ENCODE data around the gene SIN3A.

DNA sequence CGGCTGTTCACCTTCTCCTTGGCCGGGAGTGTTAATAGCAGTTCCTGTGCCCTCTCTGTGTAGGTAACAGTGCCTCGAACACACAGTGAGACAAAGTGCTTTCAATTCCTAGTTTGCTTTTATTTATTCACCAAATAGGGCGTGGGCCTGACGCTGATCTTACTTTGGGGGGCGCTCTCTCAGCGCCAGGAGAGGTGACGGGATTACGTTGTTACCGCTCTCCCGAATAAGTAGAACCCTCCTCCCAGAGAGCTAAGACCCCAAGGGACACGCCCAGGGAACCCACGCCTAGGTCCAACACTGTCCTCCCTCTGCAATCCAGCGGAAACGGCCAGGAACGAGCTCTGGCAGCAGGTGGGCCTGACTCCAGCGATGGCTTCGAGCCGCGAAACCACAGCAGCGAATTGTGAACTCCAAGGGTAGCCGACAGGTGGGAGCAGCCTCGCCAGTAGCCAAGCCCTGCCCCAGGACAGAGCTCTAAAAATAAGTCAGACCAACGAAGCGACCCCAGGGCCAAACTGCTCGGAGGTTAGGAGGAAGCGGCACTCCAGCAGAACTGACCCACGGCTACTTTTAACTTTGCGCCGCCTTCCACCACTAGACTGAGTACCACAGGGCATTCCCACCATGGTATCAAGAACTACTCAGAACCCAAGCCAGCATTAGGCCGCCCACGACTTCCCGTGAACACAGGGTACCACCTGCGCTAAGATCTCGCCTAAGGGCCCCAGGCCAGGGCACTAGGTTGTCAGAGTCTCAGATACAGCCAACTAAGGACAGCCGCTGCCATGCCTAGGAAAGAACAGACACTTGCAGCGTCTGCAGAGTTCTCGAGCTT is 1.6 kb upstream of the SIN3A start:
- TF ChIP-seq, protein P1, sequence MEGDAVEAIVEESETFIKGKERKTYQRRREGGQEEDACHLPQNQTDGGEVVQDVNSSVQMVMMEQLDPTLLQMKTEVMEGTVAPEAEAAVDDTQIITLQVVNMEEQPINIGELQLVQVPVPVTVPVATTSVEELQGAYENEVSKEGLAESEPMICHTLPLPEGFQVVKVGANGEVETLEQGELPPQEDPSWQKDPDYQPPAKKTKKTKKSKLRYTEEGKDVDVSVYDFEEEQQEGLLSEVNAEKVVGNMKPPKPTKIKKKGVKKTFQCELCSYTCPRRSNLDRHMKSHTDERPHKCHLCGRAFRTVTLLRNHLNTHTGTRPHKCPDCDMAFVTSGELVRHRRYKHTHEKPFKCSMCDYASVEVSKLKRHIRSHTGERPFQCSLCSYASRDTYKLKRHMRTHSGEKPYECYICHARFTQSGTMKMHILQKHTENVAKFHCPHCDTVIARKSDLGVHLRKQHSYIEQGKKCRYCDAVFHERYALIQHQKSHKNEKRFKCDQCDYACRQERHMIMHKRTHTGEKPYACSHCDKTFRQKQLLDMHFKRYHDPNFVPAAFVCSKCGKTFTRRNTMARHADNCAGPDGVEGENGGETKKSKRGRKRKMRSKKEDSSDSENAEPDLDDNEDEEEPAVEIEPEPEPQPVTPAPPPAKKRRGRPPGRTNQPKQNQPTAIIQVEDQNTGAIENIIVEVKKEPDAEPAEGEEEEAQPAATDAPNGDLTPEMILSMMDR (IDR thresholded peaks at IDR 0.05; ENCODE audit: insufficient read depth, low read length, poor library complexity, severe bottlenecking): peak; percentile 47
- no peak for TF ChIP-seq EZH2phosphoT487 (conservative IDR thresholded peaks at IDR 0.05; ENCODE audit: low read length)
